Tibial artery (tissue), 4 donors: Measurements from ENCODE around the gene TULP3.
A peak's percentile ranks its signal among the peaks of the same experiment; 100 is the strongest.

Experiments
- DNase-seq, 2 donors: peaks; one replicate each; pipeline ENCODE4 v3.0.0-alpha.2; 2019
- H3K27ac ChIP-seq, 2 donors: fragments of 200-600 bp; sonication (generic) in 1 of 2; 1 replicate in 1 of 2; 2 replicates in 1 of 2; pipeline ENCODE4 v1.5.1; 2018 to 2019; ENCODE audit warnings: mild to moderate bottlenecking in 1 of 2
- H3K27me3 ChIP-seq, 2 donors: fragments of 200-600 bp; sonication (generic) in 1 of 2; one replicate each; pipeline versions ENCODE4 v1.5.1 to v1.6.0; 2016 to 2019
- H3K36me3 ChIP-seq, 3 donors: fragments of 200-600 bp; sonication (generic) in 2 of 3; one replicate each; pipeline ENCODE4 v1.5.1; 2016 to 2019; ENCODE audit warnings: mild to moderate bottlenecking in 2 of 3
- H3K4me1 ChIP-seq, 4 donors: fragments of 200-600 bp; sonication (generic) in 2 of 4; 1 replicate in 3 of 4; 2 replicates in 1 of 4; pipeline ENCODE4 v1.5.1; 2016 to 2019
- H3K4me3 ChIP-seq, 2 donors: fragments of 200-600 bp; sonication (generic) in 1 of 2; 1 replicate in 1 of 2; 2 replicates in 1 of 2; pipeline ENCODE4 v1.5.1; 2018 to 2019; ENCODE audit warnings: mild to moderate bottlenecking in 2 of 2
- H3K9me3 ChIP-seq, 3 donors: fragments of 200-600 bp; sonication (generic) in 1 of 3; one replicate each; pipeline ENCODE4 v1.5.1; 2016 to 2019
- CTCF ChIP-seq, 2 experiments: fragments of 200-600 bp in 1 of 2; fragments of 450-650 bp in 1 of 2; IDR thresholded peaks; one replicate each; pipeline ENCODE4 v1.5.1; 2017 to 2019; ENCODE audit warnings: antibody characterized with exemption in 2 of 2, mild to moderate bottlenecking in 1 of 2, moderate library complexity in 1 of 2
- intact Hi-C: fragments of 100-400 bp; cut with DNase I; formaldehyde crosslinking; loops from one replicate; pipeline ENCODE4 v1.15.0; 2023; ENCODE audit warnings: low total_unique reads

The TULP3 gene

GRCh38 chr12:2890388-2891239, at the start of gene TULP3:
Gene TULP3, plus strand, starts transcription at chr12:2890891. Its CDS starts 57 bp downstream, at chr12:2890948.
- intact Hi-C loops: loop anchor here (2.0 to 5.0 kb wide), 2 partner anchors 14 to 43 kb away; partner anchors contain the start of genes FOXM1 and RHNO1
- H3K9me3 ChIP-seq: no peaks in the 10 kb centered on the region
- peaks cover 0 to 6% (median 0%) of the 10 kb centered on the region in 3 donors for H3K36me3 ChIP-seq
- H3K4me3 ChIP-seq: peak within 1 kb of the TSS; percentile 91 to 93
- TF ChIP-seq CTCF (IDR thresholded peaks at IDR 0.05): peak in 1 of 2 experiments; percentile 13
- DNase-seq: peak; percentile 99
- peaks cover 0 to 45% (median 23%) of the 10 kb centered on the region in 4 donors for H3K4me1 ChIP-seq
- no peaks in the 10 kb centered on the region for H3K27me3 ChIP-seq
- H3K27ac ChIP-seq: peak within 1 kb of the TSS; percentile 98 to 99

- DNase-seq: peak in 1 of 2 donors; percentile 78
- Histone ChIP-seq H3K27ac (peak overlapping the region; percentile 41 to 78), H3K4me3 (no peak overlapping the region), H3K9me3 (no peaks in the 10 kb centered on the region), H3K27me3 (no peaks in the 10 kb centered on the region), H3K4me1 (peaks cover 0 to 54% (median 24%) of the 10 kb centered on the region in 4 donors), H3K36me3 (peaks cover 0 to 5% (median 0%) of the 10 kb centered on the region in 3 donors)
- TF ChIP-seq CTCF (IDR thresholded peaks at IDR 0.05): no peak
- intact Hi-C loops: no loop called here
Observed at GRCh38 chr12:2841056-2841650, 49.5 kb upstream of the TULP3 start.

- intact Hi-C loops: no loop called here
- no peaks in the 10 kb centered on the region for H3K9me3 ChIP-seq
- no peak for TF ChIP-seq CTCF (IDR thresholded peaks at IDR 0.05)
- no peak overlapping the region for H3K4me3 ChIP-seq
- no peaks in the 10 kb centered on the region for H3K27me3 ChIP-seq
- H3K4me1 ChIP-seq: peaks cover 0 to 59% (median 26%) of the 10 kb centered on the region in 4 donors
- H3K36me3 ChIP-seq: peaks cover 0 to 5% (median 0%) of the 10 kb centered on the region in 3 donors
- peak overlapping the region; percentile 62 to 78 for H3K27ac ChIP-seq
- no peak for DNase-seq
Observed at GRCh38 chr12:2842948-2843347, 47.7 kb upstream of the TULP3 start.

GRCh38 chr12:2844786-2845185, 45.9 kb upstream of the TULP3 start:
- intact Hi-C loops: loop anchor here (5.0 kb wide), 1 partner anchor 48 kb away; the partner anchor contains the start of gene TULP3
- no peak overlapping the region for H3K4me3 ChIP-seq
- peak overlapping the region; percentile 69 to 78 for H3K27ac ChIP-seq
- H3K27me3 ChIP-seq: no peaks in the 10 kb centered on the region
- peaks cover 0 to 63% (median 26%) of the 10 kb centered on the region in 4 donors for H3K4me1 ChIP-seq
- no peaks in the 10 kb centered on the region for H3K9me3 ChIP-seq
- DNase-seq: no peak
- no peak for TF ChIP-seq CTCF (IDR thresholded peaks at IDR 0.05)
- H3K36me3 ChIP-seq: peaks cover 0 to 5% (median 0%) of the 10 kb centered on the region in 3 donors

GRCh38 chr12:2845280-2845679, 45.4 kb upstream of the TULP3 start:
- H3K4me3 ChIP-seq: no peak overlapping the region
- H3K9me3 ChIP-seq: no peaks in the 10 kb centered on the region
- H3K27ac ChIP-seq: peak overlapping the region; percentile 69 to 78
- no peak for TF ChIP-seq CTCF (IDR thresholded peaks at IDR 0.05)
- H3K4me1 ChIP-seq: peaks cover 0 to 67% (median 26%) of the 10 kb centered on the region in 4 donors
- peaks cover 0 to 5% (median 0%) of the 10 kb centered on the region in 3 donors for H3K36me3 ChIP-seq
- H3K27me3 ChIP-seq: no peaks in the 10 kb centered on the region
- DNase-seq: peak in 1 of 2 donors; percentile 89
- intact Hi-C loops: loop anchor here (5.0 kb wide), 1 partner anchor 47 kb away; the partner anchor contains the start of gene TULP3
